MM.1S (cell line): ENCODE measurements around the gene KRAS.

Experiments
- EZH2 ChIP-seq: fragments of 300-600 bp; sonication (generic); optimal IDR thresholded peaks from 2 replicates; pipeline ENCODE3; 2017; ENCODE audit warnings: low read depth, mild to moderate bottlenecking, antibody characterized with exemption, low read length, mixed read lengths
- TF ChIP-seq, protein P1 (sequence below): fragments of 300-600 bp; sonication (generic); IDR thresholded peaks from 2 replicates; pipeline ENCODE4 v1.5.1; 2016; ENCODE audit warnings: antibody characterized with exemption, low read length, mixed read lengths

DNA sequence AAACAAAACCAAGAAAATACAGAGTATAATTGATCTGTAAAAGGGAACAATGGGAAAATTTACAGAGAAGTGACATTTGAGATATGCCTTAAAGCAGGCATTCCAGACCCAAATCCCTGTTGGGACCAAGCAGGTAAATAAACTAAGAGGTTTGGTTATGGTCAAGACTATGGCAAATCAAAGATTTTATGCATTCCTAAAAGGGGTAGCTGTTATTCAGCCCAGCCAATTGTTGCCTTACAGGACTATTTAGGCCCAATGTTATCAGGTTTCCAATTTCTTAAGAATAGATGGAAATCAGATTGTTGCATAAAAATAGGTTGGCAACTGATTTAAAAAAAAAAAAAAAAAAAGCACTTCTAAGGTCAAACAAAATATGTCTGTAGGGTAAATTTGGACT is 61.1 kb downstream of the KRAS start:
- TF ChIP-seq, protein P1, sequence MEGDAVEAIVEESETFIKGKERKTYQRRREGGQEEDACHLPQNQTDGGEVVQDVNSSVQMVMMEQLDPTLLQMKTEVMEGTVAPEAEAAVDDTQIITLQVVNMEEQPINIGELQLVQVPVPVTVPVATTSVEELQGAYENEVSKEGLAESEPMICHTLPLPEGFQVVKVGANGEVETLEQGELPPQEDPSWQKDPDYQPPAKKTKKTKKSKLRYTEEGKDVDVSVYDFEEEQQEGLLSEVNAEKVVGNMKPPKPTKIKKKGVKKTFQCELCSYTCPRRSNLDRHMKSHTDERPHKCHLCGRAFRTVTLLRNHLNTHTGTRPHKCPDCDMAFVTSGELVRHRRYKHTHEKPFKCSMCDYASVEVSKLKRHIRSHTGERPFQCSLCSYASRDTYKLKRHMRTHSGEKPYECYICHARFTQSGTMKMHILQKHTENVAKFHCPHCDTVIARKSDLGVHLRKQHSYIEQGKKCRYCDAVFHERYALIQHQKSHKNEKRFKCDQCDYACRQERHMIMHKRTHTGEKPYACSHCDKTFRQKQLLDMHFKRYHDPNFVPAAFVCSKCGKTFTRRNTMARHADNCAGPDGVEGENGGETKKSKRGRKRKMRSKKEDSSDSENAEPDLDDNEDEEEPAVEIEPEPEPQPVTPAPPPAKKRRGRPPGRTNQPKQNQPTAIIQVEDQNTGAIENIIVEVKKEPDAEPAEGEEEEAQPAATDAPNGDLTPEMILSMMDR, result no peak
- TF ChIP-seq EZH2, result no peak
